CD4-positive, alpha-beta T cell treated with Interleukin-12 subunit alpha and Interleukin-12 subunit beta, for 1 hour (primary cell): ENCODE measurements around the gene VAV3.
A peak's percentile ranks its signal among the peaks of the same experiment; 100 is the strongest.

ENCODE experiments used
- DNase-seq: peaks from one replicate; pipeline ENCODE4 v3.0.0-alpha.2; 2020

Gene VAV3

DNA sequence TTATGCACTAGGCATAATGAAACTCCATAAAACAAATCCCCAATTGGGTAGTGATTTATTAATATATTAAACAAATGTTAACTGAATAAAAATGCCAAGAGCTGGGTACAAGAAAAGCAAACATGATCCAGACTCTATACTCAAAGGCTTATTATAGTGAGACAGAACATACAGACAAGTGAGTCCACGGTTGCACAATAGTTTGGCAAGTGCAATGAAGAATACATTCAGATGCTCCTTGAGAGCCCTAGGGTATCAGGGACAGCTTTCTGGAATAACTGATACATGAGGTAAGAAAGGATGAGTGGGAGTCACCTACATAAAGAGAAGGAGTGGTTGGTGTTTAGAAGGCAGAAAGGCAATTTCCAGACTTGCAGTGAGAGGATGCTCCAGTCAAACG is 85.1 kb downstream of the VAV3 start:
- no peak for DNase-seq

DNA sequence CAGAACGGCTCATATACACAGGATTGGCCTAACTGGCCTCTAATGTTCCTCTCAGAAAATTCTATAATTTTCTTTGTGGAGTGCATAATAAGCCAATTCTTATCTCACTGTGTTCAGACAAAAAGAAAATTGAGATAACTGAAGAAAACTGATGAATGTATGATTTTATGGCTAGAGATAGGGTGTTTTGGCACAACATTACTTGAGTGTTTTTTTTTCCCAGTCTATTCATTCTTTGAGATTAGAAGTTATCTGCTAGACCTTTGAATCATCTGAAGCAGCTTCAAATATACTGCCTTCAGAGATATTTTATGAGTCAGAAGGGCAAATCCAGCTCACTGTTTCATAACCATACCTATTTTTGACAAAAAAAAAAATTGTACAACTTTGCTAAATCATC is 85.6 kb downstream of the VAV3 start:
- DNase-seq, result no peak

DNA sequence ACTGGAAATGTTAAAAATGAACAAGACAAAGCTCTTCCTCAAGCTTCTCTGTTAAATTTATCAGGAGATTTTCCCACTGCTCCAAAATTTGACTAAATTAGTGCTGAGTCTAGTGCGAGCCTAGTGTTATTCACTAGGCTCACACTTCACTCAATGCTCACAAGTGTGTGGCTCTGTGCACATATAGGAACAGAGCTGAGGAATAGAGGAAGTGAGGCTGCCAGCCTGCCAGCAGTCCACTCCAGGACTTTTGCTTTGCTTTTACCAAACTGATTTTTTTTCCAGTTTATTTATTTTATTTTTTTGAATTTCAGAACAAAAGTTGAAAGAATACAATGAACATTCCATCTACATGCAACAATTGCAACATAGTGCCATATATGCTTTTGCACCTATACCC is 87.2 kb downstream of the VAV3 start:
- DNase-seq, result no peak

DNA sequence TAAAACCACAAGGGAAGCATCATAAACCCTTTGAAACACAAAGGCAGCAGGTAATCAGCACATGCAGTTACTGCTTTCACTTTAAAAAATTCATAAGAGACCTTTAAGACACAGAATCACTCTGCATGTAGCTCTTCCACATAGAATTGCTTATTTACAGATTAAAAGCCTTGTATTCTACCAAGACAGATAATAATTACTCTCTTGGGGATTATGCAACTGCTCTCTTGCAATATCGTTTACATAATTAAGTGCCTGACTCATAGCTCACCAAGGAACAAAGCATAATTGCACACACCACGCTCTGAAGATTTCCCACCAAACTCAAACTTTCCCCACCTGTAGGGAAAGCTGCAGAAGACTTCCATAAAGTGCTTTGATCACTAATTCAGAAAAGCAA is 87.9 kb downstream of the VAV3 start:
- no peak for DNase-seq

DNA sequence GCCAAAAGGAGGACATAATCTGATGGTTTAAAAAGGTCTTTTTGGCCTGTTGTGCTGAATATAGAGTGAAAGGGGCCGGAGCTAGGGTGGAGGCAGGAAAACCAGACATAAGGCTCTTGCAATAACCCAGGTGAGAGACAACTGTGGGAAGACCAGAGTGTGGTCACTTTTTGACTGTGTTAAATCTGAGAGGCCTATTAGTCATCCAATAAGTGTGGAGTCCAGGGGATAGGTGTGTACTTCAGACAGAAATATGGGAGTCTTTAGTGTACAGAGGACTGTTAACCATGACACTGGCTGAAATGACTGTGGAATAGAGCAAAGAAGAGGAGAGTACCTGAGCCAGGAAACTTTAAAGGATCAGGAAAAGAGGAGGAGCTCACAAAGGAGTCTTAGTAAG is 89.3 kb downstream of the VAV3 start:
- DNase-seq, result no peak

DNA sequence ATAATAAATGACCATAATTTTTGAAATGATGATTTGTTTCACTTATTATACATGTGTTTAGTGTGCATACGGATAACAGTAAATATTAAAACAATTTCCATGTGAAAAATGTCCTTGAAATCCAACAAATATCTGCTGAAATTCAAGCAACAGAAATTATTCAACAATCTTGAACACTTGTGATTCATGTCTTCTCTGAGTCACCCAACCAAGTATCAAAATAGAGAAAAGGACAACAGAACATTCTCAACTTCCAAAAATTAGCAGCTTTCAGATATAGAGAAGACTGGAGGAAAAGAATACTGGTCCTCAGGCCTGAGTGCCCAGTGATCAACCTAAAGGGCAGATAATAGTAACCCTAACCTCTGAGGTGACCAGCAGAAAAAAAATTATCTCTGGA is 90.8 kb downstream of the VAV3 start:
- no peak for DNase-seq

DNA sequence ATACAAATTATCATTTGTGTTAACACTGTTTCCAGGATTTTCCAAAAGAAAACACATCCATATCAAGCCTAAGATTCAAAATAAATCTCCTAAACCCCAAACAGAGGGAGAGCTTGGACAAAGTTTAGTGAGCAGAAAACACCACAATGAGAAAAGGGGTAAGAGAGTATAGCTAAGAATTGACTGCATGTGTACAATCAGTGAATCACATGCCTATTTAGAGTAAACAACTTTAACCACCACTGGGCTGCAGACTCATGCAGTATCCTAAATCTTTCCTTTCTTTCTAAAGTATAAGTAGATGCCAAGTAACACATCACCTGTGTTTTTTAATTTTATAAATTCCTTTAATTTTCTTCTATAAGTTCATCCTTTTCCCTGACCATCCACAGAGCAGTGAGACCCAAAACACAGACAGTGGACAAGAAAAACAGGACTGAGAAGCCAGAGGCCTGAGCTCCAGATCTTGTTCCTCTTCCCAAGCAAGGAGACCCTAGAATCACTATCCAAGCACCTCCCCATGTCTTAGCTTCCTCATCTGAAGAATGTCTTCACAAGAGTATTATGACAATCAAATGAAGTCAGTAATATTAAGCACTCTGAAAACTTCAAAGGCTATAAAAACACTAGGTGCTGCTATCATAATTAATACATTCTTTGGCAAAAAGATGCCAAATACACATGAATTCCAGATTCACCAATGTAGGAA is 93.1 kb downstream of the VAV3 start:
- DNase-seq, result no peak

DNA sequence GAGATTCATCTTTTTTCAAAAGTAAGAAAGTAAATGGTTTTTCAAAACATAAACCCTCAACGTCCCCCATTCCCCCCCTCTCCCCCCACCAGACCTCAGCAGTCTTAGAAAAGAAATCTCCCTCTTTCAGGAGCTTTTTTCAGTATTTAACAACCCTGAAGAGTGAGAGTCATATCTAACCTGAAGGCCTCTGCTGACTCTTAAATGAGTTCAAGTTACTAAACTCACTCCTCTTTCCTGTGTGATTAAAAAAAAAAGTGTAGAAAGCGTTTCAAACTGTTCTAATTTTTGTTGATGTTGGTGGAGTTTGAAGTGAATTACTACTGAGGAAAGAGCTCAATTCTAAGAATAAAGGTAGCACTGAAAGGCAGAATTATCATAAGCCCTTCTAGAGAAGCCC is 93.7 kb downstream of the VAV3 start:
- DNase-seq, result no peak

DNA sequence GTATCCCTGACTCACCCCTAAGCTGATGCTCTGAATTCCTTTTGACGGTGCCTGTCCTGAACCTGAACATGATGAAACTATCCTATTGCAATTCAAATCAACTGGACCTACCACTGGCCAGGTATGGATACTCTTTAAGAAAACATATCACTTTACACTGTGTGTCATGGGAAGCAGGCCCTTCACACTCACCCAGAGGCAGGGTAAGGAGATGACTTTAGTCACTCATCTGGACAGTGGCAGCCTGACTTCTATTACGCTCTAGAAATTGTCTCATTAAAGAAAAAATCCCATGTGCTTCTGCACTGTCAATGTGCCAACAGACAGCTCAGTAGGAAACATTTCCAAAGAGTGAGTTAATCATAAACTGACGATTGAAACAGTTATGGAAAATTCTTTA is 94.3 kb downstream of the VAV3 start:
- DNase-seq, result no peak

DNA sequence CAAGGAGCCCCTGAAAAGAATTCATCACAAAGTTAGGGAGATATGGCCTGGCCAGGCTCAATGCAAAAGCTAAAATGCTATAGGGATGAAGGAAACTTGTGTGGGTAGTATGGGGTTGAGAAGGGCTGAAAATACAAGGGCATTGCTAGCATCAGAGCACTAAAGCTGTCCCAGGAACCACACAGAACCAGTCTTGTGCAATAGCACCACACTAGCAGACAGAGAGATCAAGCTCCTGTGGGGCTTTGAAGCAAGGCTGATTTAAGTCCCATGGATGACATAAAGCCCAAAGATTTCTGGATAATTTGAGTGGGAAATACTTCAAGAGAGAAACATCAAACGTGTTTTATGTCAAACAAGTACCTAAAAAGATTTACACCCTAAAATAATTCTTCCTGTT is 97.1 kb downstream of the VAV3 start:
- DNase-seq, result no peak

DNA sequence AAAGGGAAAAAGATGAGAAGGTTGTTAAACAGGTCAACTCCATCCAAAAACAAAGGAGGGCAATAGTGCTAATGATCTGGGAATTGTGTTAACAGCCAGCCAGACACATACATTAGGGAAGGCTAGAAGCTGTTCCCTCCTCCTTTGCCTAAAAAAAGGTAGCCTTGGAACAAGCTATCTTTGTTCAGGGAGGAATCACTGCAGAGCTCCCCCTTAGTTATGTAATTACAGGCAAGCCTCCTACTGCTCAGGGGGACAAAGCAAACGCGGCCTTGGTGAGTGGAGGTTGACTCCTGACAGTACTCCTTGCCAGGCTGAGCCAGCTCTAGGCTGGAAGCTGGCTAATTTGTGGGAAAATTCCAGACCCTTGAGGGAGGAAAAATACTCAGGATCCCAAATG is 97.6 kb downstream of the VAV3 start:
- DNase-seq, result no peak

DNA sequence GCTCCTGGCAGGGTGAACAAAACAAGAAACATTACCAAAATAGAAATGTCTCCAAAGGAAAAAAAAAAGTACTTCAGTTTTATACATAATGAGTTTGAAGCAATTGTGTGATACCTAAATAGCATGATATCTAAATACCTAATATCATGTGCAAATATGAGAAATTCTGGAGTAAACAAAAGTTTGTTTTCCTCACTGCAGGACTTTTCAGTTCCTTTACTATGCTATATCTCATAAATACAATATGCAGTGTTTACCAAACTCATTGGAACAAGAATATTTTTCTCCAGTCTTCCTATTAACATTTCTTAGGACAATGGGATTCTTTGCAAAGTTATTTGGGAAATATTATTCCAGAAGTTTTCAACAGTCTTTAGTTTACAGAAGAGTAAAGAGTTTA is 98.1 kb downstream of the VAV3 start:
- no peak for DNase-seq

DNA sequence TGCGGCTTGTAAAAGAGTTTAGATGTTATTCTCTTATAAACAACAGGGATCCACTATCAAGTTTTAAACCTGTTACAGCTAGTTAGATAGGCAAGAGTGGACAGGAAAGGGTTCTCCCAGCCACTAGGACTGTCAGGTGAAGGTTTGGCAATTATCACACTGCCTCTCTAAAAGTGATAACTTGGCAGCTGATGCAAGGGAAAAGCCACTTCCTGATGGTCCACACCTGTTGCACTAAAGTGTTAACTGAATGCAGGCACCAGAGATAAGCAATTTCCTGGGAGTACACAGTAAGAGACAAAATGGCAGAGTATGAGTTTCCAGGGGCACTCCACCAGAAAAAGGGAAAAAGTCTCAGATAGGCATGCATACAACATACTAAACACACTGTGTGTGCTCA is 99.4 kb downstream of the VAV3 start:
- no peak for DNase-seq

DNA sequence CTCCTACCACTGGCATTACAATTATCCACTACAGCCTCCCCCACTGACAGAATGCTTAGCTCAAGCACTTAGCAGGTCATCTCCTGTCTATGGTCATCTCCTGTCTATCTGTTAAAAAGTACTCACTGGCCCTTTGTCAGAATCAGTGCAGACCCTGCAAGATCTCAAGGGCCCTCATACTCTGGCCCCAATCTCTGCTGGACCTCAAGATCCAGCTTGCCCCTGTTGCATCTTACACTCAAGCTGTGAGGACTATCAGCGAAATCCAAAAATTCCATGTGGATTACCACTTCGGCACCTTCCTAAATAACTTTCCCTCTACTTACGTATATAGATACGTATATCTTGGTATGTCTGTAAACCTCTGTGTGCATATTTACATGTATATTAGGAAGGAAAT is 101.6 kb downstream of the VAV3 start:
- no peak for DNase-seq

DNA sequence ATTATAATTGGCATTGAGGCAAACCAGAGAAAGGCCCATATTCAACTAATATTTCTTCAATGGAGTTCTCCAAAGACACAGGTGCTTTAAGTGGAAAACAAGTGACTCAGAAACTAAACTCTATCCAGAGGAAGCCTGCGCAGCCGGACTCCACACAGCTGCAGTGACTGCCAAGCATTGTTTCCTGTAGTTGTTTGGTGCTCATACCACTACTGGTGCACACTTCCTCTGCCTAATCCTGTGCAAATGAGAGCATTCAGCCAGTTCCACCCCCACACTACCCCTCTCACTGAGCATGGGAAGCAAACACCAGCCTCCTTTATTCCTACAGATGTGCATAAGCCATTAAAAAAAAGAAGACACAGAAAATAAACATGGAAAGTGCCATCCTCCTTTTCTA is 102.9 kb downstream of the VAV3 start:
- DNase-seq, result no peak

DNA sequence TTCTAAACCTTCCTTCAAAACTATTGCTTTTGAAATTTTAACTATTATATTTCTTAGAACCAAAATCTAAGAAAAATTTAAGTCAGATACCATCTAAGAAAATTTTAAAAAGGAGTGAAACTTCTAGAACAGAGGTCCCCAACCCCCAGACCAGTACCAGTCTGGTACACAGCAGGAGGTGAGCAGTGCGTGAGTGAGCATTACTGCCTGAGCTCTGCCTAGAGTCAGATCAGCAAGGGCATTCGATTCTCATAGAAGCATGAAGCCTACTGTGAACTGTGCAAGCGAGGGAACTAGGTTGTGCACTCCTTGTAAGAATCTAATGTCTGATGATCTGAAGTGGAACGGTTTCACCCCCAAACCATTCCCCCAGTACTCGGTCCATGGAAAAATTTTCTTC is 106.7 kb downstream of the VAV3 start:
- no peak for DNase-seq

DNA sequence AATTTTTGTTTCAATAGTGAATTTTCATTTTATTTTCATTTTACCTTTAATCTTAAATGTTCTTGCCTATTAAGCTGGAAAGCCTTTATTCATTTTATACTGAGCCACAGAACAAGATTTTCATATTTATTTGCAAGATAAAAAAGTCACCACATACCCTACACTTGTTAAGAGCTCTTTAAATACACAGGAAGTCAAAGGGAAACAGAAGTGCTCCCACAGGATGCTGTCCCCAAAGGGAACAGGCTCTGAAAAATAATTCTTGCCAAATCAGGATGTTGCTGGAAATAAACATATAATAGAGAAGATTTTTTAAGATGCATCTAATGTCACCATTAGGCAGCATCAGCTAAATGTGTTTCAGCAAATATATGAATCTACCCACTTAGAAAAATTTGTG is 113.6 kb downstream of the VAV3 start:
- no peak for DNase-seq

DNA sequence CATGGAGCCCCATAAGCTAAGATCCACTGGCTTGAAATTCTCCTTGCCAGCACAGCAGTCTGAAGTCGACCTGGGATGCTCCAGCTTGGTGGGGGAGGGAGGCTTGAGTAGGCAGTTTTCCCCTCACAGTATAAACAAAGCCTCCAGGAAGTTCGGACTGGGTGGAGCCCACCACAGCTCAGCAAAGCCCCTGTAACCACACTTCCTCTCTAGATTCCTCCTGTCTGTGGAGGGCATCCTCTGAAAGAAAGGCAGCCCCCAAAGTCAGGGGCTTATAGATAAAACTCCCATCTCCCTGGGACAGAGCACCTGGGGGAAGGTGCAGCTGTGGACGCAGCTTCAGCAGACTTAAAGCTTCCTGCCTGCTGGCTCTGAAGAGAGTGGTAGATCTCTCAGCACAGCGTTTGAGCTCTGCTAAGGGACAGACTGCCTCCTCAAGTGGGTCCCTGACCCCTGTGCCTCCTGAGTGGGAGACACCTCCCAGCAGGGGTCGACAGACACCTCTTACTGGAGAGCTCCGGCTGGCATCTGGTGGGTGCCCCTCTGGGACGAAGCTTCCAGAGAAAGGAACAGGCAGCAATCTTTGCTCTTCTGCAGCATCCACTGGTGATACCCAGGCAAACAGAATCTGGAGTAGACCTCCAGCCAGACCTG is 120.3 kb downstream of the VAV3 start:
- DNase-seq, result peak; percentile 15

DNA sequence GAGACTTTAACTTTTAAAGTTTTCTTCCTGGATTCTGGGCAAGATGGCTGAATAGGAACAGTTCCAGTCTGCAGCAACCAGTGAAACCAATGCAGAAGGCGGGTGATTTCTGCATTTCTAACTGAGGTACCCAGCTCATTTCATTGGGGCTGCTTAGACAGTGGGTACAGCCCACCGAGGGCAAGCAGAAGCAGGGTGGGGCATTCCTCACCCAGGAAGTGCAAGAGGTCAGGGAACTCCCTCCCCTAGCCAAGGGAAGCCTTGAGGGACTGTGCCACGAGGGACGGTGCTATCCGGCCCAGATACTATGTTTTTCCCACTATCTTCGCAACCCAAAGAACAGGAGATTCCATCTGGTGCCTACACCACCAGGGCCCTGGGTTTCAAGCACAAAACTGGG is 121.0 kb downstream of the VAV3 start:
- DNase-seq, result peak; percentile 17

DNA sequence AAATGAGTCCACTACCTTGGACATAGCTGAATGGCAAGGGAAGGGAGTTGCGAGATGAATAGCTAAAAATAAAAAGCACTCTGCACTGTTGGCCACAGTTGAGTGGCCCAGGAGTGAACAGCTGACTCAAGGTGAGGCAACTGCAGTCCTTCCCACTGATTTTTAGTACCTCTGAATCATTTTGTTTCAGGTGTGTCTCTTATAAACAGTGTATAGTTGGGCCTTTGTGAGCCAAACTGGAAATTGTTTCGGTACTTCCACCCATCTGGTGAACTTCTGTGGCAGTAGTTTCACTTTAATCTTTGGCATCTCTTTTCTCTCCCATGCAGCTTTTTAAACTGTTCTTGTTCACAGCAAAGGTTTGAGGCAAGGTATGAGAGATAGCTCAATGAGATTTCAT is 122.7 kb downstream of the VAV3 start:
- DNase-seq, result no peak

DNA sequence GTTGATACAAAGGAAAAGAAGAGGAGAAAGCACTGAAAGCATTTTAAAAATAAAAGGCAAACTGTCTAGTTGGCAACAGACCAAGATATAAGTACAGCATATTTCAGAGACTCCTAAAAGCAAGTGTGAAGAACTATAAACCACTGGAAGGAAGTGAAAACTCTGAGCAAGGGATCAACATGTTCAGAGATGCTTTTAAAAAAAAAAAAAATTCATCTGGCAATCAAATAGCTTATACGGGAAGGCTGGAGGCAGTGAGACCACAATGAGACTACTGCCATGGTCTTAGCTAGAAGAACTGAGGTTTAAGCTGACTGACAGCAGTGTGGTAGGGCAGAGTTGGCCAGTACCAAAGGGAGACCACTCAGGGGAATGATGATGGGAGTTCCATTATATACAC is 124.3 kb downstream of the VAV3 start:
- DNase-seq, result peak; percentile 17

DNA sequence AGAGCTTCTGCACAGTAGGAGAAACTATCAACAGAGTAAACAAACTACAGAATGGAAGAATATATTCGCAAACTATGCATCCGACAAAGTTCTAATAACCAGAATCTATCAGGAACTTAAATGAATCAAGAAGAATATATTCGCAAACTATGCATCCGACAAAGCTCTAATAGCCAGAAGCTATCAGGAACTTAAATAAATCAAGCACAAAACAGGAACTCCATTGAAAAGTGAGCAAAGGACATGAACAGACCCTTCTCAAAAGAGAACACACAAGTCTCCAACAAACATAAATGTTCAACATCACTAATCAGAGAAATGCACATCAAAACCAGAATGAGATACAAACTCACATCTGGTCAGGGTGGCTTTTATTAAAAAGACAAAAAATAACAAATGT is 126.9 kb downstream of the VAV3 start:
- DNase-seq, result no peak

DNA sequence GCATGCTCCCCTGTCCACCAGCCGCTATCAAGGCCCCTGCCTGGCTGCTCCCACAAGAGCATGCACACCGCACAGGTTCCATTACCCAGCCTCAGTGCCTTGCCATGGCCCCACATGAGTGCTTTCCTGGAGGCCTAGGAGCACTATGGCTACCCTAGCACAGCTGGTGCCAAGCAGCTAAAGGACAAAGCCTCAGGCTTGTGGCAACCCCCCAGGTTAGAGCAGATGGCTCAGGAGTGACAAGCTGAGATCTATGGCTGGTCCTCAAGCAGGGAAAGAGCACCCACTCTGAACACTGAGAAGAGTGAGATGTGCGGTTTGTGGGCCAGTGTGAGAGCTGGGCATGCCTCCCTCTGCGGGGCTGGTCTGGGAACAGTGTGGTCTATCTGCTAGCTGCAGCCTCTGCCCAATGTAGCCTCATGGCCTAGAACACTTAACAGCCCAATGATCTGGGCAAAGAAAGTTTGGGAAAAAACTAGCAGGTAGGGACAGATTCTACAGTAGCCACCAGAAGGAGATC is 129.8 kb downstream of the VAV3 start:
- DNase-seq, result no peak

DNA sequence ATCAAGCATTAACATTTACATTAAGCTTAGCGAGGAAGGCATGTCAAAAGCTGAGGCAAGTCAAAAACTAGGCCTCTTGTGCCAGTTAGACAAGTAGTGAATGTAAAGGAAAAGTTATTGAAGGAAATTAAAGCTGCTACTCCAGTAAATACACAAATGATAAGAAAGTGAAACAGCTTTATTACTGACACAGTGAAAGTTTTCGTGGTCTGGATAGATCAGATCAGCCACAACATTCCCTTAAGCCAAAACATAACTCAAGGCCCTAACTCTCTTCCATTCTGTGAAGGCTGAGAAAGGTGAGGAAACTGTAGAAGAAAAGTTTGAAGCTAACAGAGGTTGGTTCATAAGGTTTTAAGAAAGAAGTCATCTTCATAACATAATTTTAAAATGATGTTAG is 131.9 kb downstream of the VAV3 start:
- DNase-seq, result no peak

DNA sequence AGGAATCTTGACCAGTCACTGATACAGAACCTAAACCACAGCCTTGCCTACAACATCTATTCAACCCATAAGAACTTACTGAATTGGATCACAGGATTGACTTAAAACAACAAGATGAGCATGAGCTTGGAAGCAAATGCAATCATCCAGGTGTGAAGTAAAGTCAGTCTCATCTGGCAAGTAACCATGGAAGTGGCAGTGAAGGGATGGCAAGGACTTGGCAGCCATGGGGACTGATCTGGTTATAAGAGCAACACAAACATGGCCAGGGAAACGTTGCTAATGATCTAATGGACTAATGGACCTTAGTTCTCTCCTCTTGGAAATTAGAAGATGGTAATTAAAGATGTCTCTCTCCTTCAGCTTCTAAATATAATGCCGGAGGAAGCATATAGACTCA is 133.1 kb downstream of the VAV3 start:
- no peak for DNase-seq
